CD4-positive, alpha-beta T cell treated with Interferon alpha-2 for 1 hour (primary cell): ENCODE results near the gene PCNA.
"Not testable (repeated sequence)": the region's sequence is repeated elsewhere in the genome, so short reads cannot be mapped to it uniquely, and the experiment has no call there.

Experiments
- DNase-seq, 2 donors: peaks; one replicate each; pipeline ENCODE4 v3.0.0-alpha.2; 2020 to 2022

Gene PCNA

DNA sequence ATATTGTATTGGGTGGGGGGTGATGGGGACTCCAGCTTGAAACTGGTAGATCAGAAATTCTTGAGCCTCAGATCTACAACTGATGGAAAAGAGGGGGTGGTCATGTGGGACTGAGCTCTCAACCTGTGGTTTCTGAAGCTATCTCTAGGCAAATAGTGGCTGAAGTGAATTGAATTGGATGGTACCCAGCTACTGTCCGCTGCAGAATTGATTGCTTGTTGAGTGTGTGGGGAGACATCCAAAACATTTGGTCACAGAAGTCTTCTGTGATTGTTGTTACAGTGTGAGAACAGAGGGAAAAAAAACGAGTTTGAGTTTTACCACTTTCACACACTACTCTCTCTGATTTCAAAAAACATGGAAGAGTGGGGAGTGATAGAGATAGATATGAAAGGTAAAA lies 21.9 kb upstream of the PCNA start:
- DNase-seq, result no peak

GRCh38 chr20:5140195-5140594 lies 20.4 kb upstream of the PCNA start:
- no peak for DNase-seq

GRCh38 chr20:5136096-5136495 lies 16.3 kb upstream of the PCNA start:
- no peak for DNase-seq

- DNase-seq, result no peak
These were observed 15.7 kb upstream of the PCNA start for GRCh38 chr20:5135363-5136012.

DNA sequence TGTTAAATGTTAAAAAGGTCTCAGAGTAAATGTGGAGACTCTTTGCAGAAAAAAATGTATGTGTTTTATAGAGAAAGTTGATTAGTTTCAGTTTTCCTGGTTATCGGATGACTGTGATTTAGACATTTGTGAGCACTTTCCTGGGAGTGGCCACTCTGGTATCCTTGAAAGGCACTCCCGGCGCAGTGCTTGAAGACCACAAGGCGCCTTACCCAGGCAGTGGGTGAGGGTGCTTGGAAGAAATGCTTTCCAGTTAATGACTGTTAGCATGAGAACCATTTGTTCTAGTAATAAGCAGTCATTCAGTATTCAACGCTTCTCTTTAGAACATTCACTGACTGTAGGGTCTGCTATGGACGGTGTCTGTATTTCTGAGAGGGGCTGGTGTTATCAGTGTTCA lies 14.2 kb upstream of the PCNA start:
- DNase-seq, result no peak

- DNase-seq, result no peak
These were observed 11.7 kb upstream of the PCNA start for GRCh38 chr20:5131502-5131901.

GRCh38 chr20:5128886-5129285 lies 9.1 kb upstream of the PCNA start:
- no peak for DNase-seq

DNA sequence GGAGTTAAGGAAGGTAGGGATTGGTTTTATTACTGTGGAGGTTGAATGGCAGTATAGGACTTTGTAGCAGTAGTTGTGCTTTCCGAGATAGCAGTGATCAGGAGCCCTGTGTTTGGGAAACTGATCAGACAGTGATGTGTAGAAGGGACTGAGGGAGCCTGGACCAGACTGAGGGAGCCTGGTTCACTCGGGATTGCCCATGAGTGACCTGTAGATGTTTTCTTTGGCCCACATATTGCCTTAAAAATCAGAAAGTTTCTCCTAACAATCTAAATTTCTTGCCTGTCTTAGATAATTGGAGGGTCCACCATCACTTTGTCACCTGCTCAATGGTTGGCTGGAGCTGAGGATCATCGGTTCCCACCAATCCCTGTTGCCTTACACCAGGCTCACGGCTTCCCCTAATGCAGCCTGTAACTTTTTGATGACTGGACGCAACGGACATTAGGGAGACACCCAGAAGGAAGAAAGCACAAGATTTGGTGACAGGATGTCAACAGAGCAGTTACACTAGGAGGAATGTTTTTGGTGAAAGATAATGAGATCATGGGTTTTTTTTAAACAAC lies 8.2 kb upstream of the PCNA start:
- DNase-seq, result no peak

GRCh38 chr20:5127204-5127858 lies 7.6 kb upstream of the PCNA start:
- DNase-seq, result peak; percentile 75 to 84

GRCh38 chr20:5126512-5127203 lies 6.9 kb upstream of the PCNA start, which contains the start of gene CDS2:
Gene CDS2 (plus strand): TSS chr20:5127008. CDS start chr20:5127093, 85 bp downstream.
- DNase-seq, result peak; percentile 100

GRCh38 chr20:5122873-5123260 lies 3.1 kb upstream of the PCNA start:
- DNase-seq, result no peak

GRCh38 chr20:5120185-5120476 lies 373 bp upstream of the PCNA start:
- DNase-seq, result no peak

GRCh38 chr20:5119143-5119434 lies 669 bp downstream of the PCNA start:
- DNase-seq, result no peak

DNA sequence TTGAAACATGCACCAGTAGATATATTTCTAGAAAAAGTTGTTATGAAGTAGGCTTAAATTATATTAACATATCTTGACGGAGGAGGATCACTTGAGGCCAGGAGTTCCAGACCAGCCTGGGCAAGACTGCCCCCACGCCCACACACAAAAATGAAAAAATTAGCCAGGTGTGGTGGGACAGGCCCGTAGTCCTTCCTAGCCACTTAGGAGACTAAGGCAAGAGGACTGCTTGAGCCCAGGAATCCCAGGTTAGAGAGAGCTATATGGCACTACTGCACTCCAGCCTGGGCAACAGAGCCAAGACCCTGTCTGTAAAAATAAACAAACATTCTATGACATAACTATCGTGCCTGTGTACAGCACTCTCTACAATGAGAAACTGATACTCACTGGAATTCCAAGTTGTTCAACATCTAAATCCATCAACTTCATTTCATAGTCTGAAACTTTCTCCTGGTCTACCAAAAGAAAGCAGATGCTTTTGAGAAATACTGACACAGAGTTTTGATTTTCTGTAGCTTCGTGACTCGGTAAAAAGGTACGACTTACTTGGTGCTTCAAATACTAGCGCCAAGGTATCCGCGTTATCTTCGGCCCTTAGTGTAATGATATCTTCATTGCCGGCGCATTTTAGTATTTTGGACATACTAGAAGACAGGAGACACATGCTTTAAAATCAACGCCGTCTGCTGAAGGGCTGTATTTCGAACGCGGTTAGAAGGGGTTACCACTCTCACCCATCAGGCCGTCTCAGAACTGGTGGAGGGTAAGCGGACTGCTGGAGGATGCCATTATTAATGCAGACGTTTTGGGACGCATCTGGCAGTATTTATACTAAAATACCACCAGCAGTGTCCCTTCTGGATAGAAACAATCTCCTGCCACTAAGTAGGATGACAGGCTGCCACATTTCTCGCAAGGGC lies 1.3 kb downstream of the PCNA start:
- no peak for DNase-seq

- no peak for DNase-seq
These were observed 2.9 kb downstream of the PCNA start for GRCh38 chr20:5116875-5117274.

DNA sequence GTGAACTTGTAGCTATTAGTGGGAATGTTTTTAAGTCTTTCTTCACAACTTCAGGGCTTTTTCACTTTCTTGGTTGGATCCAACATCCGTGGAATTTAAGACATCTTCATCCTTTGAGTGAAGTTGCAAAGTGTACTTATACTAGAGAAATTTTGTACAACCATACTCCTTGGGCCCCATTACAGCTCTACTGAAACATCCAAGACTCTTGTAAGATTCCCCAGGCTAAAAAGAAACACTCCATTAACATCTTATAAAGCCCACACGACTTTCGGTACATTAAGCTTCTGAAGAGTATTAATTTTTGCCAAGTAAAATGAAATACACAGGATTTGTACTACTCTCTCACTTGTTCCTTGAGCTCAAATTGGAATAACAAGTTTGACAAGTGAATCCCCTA lies 5.4 kb downstream of the PCNA start:
- no peak for DNase-seq

DNA sequence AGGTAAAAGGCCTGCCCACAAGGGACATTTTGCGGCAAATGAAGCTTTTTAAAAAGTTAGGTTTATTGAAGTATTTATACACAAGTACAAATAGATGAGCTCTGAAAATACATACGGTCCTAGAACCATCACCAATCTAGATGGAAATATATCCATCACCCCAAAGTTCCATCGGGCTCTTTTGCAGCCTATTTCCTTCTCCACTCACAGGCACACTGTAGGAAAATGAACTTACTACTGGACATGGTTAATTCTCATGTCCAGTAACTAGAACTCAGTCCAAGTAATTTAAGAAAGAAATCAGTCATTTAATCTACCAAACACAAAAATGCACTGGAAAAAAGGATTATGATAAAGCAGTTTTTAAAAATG lies 6.2 kb downstream of the PCNA start:
- DNase-seq, result no peak

DNA sequence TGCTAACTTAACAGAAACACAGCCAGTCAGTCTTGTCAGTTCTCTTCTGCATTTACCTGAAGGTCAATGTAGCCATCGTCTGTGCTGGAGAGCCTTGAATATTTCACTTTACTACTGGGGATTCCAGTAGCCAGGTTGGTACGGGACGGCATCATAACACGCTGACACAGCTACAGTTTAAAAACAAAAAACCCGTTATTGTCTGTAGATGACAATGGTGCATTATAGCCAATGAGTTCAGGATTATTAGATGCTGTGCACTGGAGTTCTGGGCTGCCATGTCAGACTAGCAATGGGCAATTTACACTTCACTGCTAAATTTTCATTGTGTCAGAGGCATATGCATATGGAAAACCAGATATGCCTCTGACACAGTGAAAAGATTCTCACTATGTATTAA lies 10.5 kb downstream of the PCNA start:
- no peak for DNase-seq

GRCh38 chr20:5104479-5104878 lies 15.3 kb downstream of the PCNA start:
- no peak for DNase-seq

GRCh38 chr20:5100684-5101347 lies 18.9 kb downstream of the PCNA start:
- DNase-seq, result peak; percentile 69 to 82

DNA sequence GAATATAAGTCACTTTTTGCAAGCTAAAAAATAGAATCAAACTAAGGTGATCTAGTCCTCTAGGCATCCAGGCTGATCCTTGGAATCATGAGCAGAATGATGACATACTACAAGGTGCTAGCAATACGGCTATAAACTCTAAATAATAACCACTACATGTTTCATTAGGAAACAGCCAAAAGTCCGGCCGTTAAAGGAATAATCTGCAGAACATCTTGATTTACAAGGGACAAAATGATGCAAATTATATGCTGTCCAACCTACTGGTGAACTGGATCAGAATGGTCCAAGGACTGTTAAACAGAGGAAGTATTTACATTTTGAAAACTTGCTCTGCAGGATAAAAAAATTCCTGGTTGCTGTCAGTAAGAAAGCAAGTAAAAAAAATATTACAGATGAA lies 19.8 kb downstream of the PCNA start:
- DNase-seq, result not testable (repeated sequence)

DNA sequence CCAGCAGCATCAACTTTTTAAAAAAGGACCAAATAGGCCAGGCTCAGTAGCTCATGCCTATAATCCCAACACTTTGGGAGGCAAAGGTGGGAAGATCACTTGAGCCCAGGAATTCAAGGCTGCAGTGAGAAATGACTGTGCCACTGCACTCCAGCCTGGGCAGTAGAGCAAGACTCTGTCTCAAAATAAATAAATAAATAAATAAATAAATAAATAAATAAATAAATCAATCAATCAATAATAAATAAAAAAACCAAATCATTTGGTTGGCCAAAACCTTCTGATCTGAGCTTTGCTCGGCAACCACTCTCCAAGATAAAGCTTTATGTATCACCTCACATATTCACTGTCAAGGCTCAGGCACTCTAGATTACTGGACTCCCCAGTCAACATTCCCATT lies 20.7 kb downstream of the PCNA start:
- DNase-seq, result not testable (repeated sequence)

- no peak for DNase-seq
These were observed 23.3 kb downstream of the PCNA start for GRCh38 chr20:5096463-5096862.
